Measurements from ENCODE around the gene GLT1D1. TPM values are rescaled to one million over a fixed set of nuclear protein-coding genes. Genes with fewer than 3 reads are reported as not detected.

Gene GLT1D1
- total and polyA plus RNA-seq, 7 donors = 0.23 to 0.95 (median 0.49) TPM

GRCh38 chr12:128820723-128821432 lies 32.4 kb upstream of the GLT1D1 start:
- Histone ChIP-seq H3K27ac (peak overlapping the region in 1 of 4 donors; percentile 28), H3K36me3 (no peaks in the 10 kb centered on the region), H3K9me3 (no peaks in the 10 kb centered on the region), H3K4me1 (peaks cover 0 to 74% (median 49%) of the 10 kb centered on the region in 4 donors), H3K27me3 (no peaks in the 10 kb centered on the region), H3K4me3 (no peak overlapping the region)
- DNase-seq = peak; percentile 74
- intact Hi-C loops (cut with DNase I) = no loop called here
- 56 to 77% methylated on average over 7 of the region's 7 CpGs for WGBS, 2 donors
- TF ChIP-seq EP300 (IDR thresholded peaks at IDR 0.05) (no peak), POLR2AphosphoS5 (IDR thresholded peaks at IDR 0.05) (peak in 1 of 4 donors; percentile 35)

- 0 to 1% methylated on average over 88 of the region's 88 CpGs for whole genome bisulfite sequencing, 2 donors
- Histone ChIP-seq H3K9me3 (no peaks in the 10 kb centered on the region), H3K4me1 (peaks cover 0 to 50% (median 32%) of the 10 kb centered on the region in 4 donors), H3K4me3 (peak overlapping the region; percentile 57 to 100 (median 96)), H3K36me3 (no peaks in the 10 kb centered on the region), H3K27ac (peak overlapping the region; percentile 78 to 89 (median 86)), H3K27me3 (no peaks in the 10 kb centered on the region)
- intact Hi-C loops (cut with DNase I) = no loop called here
- DNase-seq = no peak
- no peak for TF ChIP-seq CTCF (IDR thresholded peaks at IDR 0.05)
- no peak for TF ChIP-seq POLR2AphosphoS5 (IDR thresholded peaks at IDR 0.05)
- TF ChIP-seq EP300 (IDR thresholded peaks at IDR 0.05) = no peak
- TF ChIP-seq POLR2A (IDR thresholded peaks at IDR 0.05) = no peak
Measured at GRCh38 chr12:128823216-128823915, 29.9 kb upstream of the GLT1D1 start.

- peaks cover 0 to 41% (median 26%) of the 10 kb centered on the region in 4 donors for H3K4me1 ChIP-seq
- peak; percentile 98 for DNase-seq
- H3K4me3 ChIP-seq = peak within 1 kb of the TSS; percentile 57 to 100 (median 96)
- intact Hi-C loops (cut with DNase I) = no loop called here
- peak within 1 kb of the TSS; percentile 78 to 89 (median 86) for H3K27ac ChIP-seq
- no peaks in the 10 kb centered on the region for H3K36me3 ChIP-seq
- 4 to 6% methylated on average over 63 of the region's 63 CpGs for WGBS, 2 donors
- no peaks in the 10 kb centered on the region for H3K9me3 ChIP-seq
- TF ChIP-seq EP300 (IDR thresholded peaks at IDR 0.05) (no peak), POLR2AphosphoS5 (IDR thresholded peaks at IDR 0.05) (peak; percentile 96 to 99 (median 98)), POLR2A (IDR thresholded peaks at IDR 0.05) (peak; percentile 95 to 97), CTCF (IDR thresholded peaks at IDR 0.05) (no peak)
- H3K27me3 ChIP-seq = no peaks in the 10 kb centered on the region
Measured at GRCh38 chr12:128823916-128824839, 29.1 kb upstream of the GLT1D1 start, which contains the start of gene SLC15A4. Gene SLC15A4, minus strand, starts transcription at chr12:128823958. Its CDS starts 15 bp downstream, at chr12:128823943.

- no peaks in the 10 kb centered on the region for H3K36me3 ChIP-seq
- TF ChIP-seq POLR2AphosphoS5 (IDR thresholded peaks at IDR 0.05) = no peak
- TF ChIP-seq EP300 (IDR thresholded peaks at IDR 0.05) = no peak
- TF ChIP-seq POLR2A (IDR thresholded peaks at IDR 0.05) = no peak
- no peak for TF ChIP-seq CTCF (IDR thresholded peaks at IDR 0.05)
- peaks cover 0 to 32% (median 22%) of the 10 kb centered on the region in 4 donors for H3K4me1 ChIP-seq
- intact Hi-C loops (cut with DNase I) = no loop called here
- H3K27me3 ChIP-seq = no peaks in the 10 kb centered on the region
- WGBS, 2 donors = 74 to 86% methylated on average over 4 of the region's 4 CpGs
- no peaks in the 10 kb centered on the region for H3K9me3 ChIP-seq
- H3K4me3 ChIP-seq = no peak overlapping the region
- H3K27ac ChIP-seq = no peak overlapping the region
- DNase-seq = no peak
Measured at GRCh38 chr12:128825835-128826234, 27.4 kb upstream of the GLT1D1 start.
